Uterus (tissue), 2 donors: Measurements from ENCODE around the gene SCARF2.

Experiments used
- POLR2A ChIP-seq, 2 donors: fragments of 450-650 bp; IDR thresholded peaks; one replicate each; pipeline ENCODE4 v1.6.1; 2016; ENCODE audit warnings: antibody characterized with exemption in 2 of 2, mild to moderate bottlenecking in 1 of 2, moderate library complexity in 1 of 2
- TF ChIP-seq, protein P1 (sequence below), 4 experiments: fragments of 200-600 bp in 2 of 4; fragments of 450-650 bp in 2 of 4; sonication (generic) in 2 of 4; IDR thresholded peaks; one replicate each; pipeline ENCODE4 v1.5.1; 2016 to 2019; ENCODE audit warnings: antibody characterized with exemption in 4 of 4, mild to moderate bottlenecking in 2 of 4, moderate library complexity in 1 of 4

- TF ChIP-seq, protein P1, sequence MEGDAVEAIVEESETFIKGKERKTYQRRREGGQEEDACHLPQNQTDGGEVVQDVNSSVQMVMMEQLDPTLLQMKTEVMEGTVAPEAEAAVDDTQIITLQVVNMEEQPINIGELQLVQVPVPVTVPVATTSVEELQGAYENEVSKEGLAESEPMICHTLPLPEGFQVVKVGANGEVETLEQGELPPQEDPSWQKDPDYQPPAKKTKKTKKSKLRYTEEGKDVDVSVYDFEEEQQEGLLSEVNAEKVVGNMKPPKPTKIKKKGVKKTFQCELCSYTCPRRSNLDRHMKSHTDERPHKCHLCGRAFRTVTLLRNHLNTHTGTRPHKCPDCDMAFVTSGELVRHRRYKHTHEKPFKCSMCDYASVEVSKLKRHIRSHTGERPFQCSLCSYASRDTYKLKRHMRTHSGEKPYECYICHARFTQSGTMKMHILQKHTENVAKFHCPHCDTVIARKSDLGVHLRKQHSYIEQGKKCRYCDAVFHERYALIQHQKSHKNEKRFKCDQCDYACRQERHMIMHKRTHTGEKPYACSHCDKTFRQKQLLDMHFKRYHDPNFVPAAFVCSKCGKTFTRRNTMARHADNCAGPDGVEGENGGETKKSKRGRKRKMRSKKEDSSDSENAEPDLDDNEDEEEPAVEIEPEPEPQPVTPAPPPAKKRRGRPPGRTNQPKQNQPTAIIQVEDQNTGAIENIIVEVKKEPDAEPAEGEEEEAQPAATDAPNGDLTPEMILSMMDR (IDR thresholded peaks at IDR 0.05): no peak
- TF ChIP-seq POLR2A (IDR thresholded peaks at IDR 0.05): no peak
These were observed 8.1 kb downstream of the SCARF2 start for GRCh38 chr22:20429254-20430100.
